OCI-LY1 (cell line): Measurements from ENCODE around the gene ZCCHC17.

Experiments used
- H2AFZ ChIP-seq: fragments of 200-600 bp; sonication (generic), shearing (Covaris generic); 2 replicates; pipeline ENCODE4 v1.6.0; 2014; ENCODE audit warnings: antibody characterized with exemption, mild to moderate bottlenecking, low read length
- H3F3A ChIP-seq: fragments of 200-600 bp; sonication (generic), shearing (Covaris generic); 2 replicates; pipeline ENCODE4 v1.6.0; 2014; ENCODE audit warnings: mild to moderate bottlenecking, antibody characterized with exemption, low read length, moderate library complexity; ENCODE audit not compliant: insufficient read depth
- H3K27ac ChIP-seq: fragments of 200-600 bp; sonication (generic); 2 replicates; pipeline ENCODE4 v1.5.1; 2014; ENCODE audit warnings: low read length, mixed run types, mild to moderate bottlenecking, low read depth; ENCODE audit not compliant: poor library complexity, severe bottlenecking
- H3K27me3 ChIP-seq: fragments of 200-600 bp; sonication (generic); 2 replicates; pipeline ENCODE4 v1.6.0; 2014; ENCODE audit warnings: antibody characterized with exemption, mild to moderate bottlenecking, low read length, moderate library complexity; ENCODE audit not compliant: insufficient read depth
- H3K36me3 ChIP-seq: fragments of 200-600 bp; sonication (generic); 2 replicates; pipeline ENCODE4 v1.6.1; 2014; ENCODE audit warnings: mild to moderate bottlenecking, antibody characterized with exemption, low read length, moderate library complexity, mixed read lengths; ENCODE audit not compliant: insufficient read depth
- H3K4me1 ChIP-seq: fragments of 200-600 bp; sonication (generic); 2 replicates; pipeline ENCODE4 v1.5.1; 2014; ENCODE audit warnings: mild to moderate bottlenecking, low read length, moderate library complexity; ENCODE audit not compliant: insufficient read depth, severe bottlenecking
- H3K4me2 ChIP-seq: fragments of 200-600 bp; sonication (generic), shearing (Covaris generic); 2 replicates; pipeline ENCODE4 v1.6.1; 2014; ENCODE audit warnings: low read length
- H3K4me3 ChIP-seq: fragments of 200-600 bp; sonication (generic); 2 replicates; pipeline ENCODE4 v1.5.1; 2014; ENCODE audit warnings: low read length, low read depth, mild to moderate bottlenecking, mixed read lengths; ENCODE audit not compliant: poor library complexity, severe bottlenecking
- H3K79me2 ChIP-seq: fragments of 200-600 bp; shearing (Covaris generic); 2 replicates; pipeline ENCODE4 v1.6.1; 2016; ENCODE audit warnings: mixed run types, low read length, mixed read lengths; ENCODE audit not compliant: insufficient read depth
- H3K9ac ChIP-seq: fragments of 200-600 bp; sonication (generic), shearing (Covaris generic); 2 replicates; pipeline ENCODE4 v1.6.1; 2014; ENCODE audit warnings: mild to moderate bottlenecking, low read length, mixed read lengths
- H3K9me2 ChIP-seq: fragments of 200-600 bp; sonication (generic), shearing (Covaris generic); 2 replicates; pipeline ENCODE4 v1.6.1; 2014; ENCODE audit warnings: low read depth, mild to moderate bottlenecking, low read length, mixed read lengths
- H3K9me3 ChIP-seq: fragments of 200-600 bp; shearing (Covaris generic); 2 replicates; pipeline ENCODE4 v1.6.1; 2014; ENCODE audit warnings: low read length, mixed read lengths
- H4K20me1 ChIP-seq: fragments of 200-600 bp; sonication (generic), shearing (Covaris generic); 2 replicates; pipeline ENCODE4 v1.6.0; 2016; ENCODE audit warnings: mild to moderate bottlenecking, low read length; ENCODE audit not compliant: insufficient read depth
- CTCF ChIP-seq: fragments of 200-600 bp; sonication (generic), shearing (Covaris generic); IDR thresholded peaks from 2 replicates; pipeline ENCODE4 v1.5.1; 2017; ENCODE audit warnings: mild to moderate bottlenecking, antibody characterized with exemption, low read length, moderate library complexity, mixed read lengths
- EZH2 ChIP-seq: fragments of 200-600 bp; sonication (generic), shearing (Covaris generic); IDR thresholded peaks from 2 replicates; pipeline ENCODE4 v1.8.0; 2017; ENCODE audit warnings: borderline replicate concordance, mixed run types, mild to moderate bottlenecking, antibody characterized with exemption, low read length, moderate library complexity, mixed read lengths

Gene ZCCHC17

GRCh38 chr1:31315902-31316301, 19.1 kb downstream of the ZCCHC17 start:
- Histone ChIP-seq H3K4me1 (no peaks in the 10 kb centered on the region), H3F3A (no peaks in the 10 kb centered on the region), H3K4me2 (no peak overlapping the region), H4K20me1 (no peaks in the 10 kb centered on the region), H3K9me3 (no peaks in the 10 kb centered on the region), H3K36me3 (peaks cover 77% of the 10 kb centered on the region), H3K4me3 (no peak overlapping the region), H2AFZ (no peak overlapping the region), H3K27ac (no peak overlapping the region), H3K9ac (no peak overlapping the region), H3K9me2 (no peaks in the 10 kb centered on the region; the same call in 1 of the 2 replicates), H3K79me2 (no peaks in the 10 kb centered on the region), H3K27me3 (no peaks in the 10 kb centered on the region)
- TF ChIP-seq EZH2 (no peak), CTCF (no peak)

- Histone ChIP-seq H3K4me1 (no peaks in the 10 kb centered on the region), H3K27ac (no peak overlapping the region), H3K9me3 (no peaks in the 10 kb centered on the region), H3K4me3 (no peak overlapping the region), H3K79me2 (no peaks in the 10 kb centered on the region), H3K36me3 (peaks cover 72% of the 10 kb centered on the region), H3K27me3 (no peaks in the 10 kb centered on the region), H2AFZ (no peak overlapping the region), H3K9me2 (no peaks in the 10 kb centered on the region), H3K9ac (no peak overlapping the region), H3K4me2 (no peak overlapping the region), H3F3A (no peaks in the 10 kb centered on the region), H4K20me1 (no peaks in the 10 kb centered on the region)
- TF ChIP-seq CTCF (no peak), EZH2 (no peak)
Observed at GRCh38 chr1:31318146-31318545, 21.3 kb downstream of the ZCCHC17 start.

GRCh38 chr1:31324093-31324492, 27.3 kb downstream of the ZCCHC17 start:
- no peaks in the 10 kb centered on the region for H3F3A ChIP-seq
- no peak overlapping the region for H3K9ac ChIP-seq
- H3K4me3 ChIP-seq = no peak overlapping the region
- H3K9me2 ChIP-seq = no peaks in the 10 kb centered on the region
- TF ChIP-seq CTCF (no peak), EZH2 (no peak)
- H3K27ac ChIP-seq = no peak overlapping the region
- H3K79me2 ChIP-seq = no peaks in the 10 kb centered on the region
- H3K36me3 ChIP-seq = peaks cover 40% of the 10 kb centered on the region
- H3K27me3 ChIP-seq = no peaks in the 10 kb centered on the region
- H4K20me1 ChIP-seq = no peaks in the 10 kb centered on the region
- H3K4me1 ChIP-seq = no peaks in the 10 kb centered on the region
- H3K9me3 ChIP-seq = no peaks in the 10 kb centered on the region
- no peak overlapping the region for H2AFZ ChIP-seq
- no peak overlapping the region for H3K4me2 ChIP-seq
